GM19395 (cell line): Measurements from ENCODE around the gene C1S.
A peak's percentile ranks its signal among the peaks of the same experiment; 100 is the strongest.
"Not testable (repeated sequence)": the region's sequence is repeated elsewhere in the genome, so short reads cannot be mapped to it uniquely, and the experiment has no call there.

ENCODE experiments used
- ATAC-seq: cut with Tn5 transposase; IDR thresholded peaks from one replicate; pipeline ENCODE4 v1.9.1; 2021; ENCODE audit warnings: mild to moderate bottlenecking, moderate library complexity; ENCODE audit not compliant: unreplicated experiment

Gene C1S

DNA sequence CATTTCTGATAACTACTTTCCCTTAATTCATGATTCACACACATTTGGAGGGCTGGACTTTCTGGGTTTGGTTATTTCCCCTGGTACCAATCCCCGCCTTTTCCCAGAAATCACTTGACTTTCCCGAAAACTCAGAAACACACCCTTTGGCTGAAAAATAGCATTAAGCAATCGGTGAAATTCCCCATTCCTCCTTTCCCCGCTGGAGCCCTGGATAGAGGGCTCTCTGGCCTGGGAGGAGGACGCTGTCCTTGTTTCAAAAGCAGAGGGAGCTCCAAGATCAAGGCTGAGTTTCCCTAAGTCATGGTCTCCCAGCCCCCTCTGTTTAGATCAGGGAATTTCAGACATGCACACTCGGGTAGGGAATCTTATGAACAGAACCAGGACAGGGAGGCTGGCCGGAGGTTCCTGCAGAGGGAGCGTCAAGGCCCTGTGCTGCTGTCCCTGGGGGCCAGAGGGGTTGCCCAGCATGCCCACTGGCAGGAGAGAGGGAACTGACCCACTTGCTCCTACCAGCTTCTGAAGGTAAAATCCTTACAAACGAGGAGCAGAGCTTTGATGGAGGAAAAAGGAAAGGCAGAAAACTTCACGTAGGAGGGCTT lies at the start of gene C1S:
TSS of gene C1S (plus strand) at position 366 of the 602 bp plus-strand sequence. CDS start 1,195 bp downstream, outside the sequence.
- ATAC-seq: no peak

DNA sequence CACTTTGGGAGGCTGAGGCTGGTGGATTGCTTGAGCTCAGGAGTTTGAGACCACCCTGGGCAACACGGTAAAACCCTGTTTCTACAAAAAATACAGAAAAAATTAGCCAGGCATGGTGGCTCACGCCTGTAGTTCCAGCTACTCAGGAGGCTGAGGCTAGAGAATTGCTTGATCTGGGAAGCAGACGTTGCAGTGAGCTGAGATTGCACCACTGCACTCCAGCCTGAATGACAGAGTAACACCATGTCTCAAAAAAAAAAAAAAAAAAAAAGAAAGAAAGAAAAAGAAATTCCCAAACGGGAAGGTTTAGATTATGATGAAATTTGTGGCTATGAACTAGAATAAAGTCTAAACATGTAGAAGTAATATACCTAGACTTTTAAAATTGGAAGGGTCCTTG lies 49.1 kb upstream of the C1S start:
- ATAC-seq: not testable (repeated sequence)

DNA sequence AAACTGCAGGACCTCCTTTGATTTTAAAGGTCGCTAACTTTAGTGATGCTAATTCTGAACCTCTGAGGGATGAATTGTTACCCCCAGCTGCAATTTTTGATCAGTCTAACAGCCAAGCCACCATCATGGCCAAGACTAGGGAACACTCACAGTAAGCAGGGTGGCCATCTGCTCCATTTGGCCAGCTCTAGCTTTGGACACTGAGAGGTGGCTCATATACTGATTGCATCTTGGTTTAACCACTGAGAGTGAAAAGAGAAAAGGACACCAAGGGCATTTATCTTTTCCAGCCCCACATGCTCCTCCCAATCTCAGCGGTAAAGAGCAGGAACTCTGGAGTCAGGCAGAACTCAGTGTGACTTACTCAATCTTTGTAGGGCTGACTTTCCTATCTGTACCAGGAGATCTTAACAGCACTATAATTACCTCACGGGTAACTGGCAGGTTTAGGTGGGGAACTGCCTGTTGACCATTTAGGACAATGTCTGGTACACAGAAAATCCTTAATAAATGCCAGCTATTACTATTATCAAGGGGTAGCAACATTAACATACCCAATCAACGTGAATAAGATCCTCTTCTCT lies 48.4 kb upstream of the C1S start:
- ATAC-seq: no peak

DNA sequence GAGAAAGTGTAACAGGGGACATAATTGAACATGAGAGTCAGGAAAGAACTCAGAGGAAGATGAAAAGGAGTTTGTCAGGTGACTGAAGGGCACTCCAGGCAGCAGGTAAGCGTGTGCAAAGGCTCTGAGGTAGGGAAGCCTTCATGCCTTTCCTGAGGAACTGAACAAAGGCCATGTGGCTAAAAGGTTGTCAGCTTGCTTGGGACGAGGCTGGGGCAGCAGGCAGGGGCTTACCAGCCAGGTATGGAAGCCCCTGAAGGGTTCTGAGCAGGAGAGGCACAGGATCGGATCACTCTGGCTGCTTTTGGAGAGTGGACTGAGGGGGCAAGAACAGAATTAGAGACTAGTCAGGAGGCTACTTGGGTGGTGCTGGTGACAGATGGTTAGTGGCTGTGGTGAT lies 47.4 kb upstream of the C1S start:
- ATAC-seq: no peak

GRCh38 chr12:7015555-7016370 lies 44.8 kb upstream of the C1S start:
- no peak for ATAC-seq

- no peak for ATAC-seq
These were observed 43.5 kb upstream of the C1S start for GRCh38 chr12:7016958-7017571.

DNA sequence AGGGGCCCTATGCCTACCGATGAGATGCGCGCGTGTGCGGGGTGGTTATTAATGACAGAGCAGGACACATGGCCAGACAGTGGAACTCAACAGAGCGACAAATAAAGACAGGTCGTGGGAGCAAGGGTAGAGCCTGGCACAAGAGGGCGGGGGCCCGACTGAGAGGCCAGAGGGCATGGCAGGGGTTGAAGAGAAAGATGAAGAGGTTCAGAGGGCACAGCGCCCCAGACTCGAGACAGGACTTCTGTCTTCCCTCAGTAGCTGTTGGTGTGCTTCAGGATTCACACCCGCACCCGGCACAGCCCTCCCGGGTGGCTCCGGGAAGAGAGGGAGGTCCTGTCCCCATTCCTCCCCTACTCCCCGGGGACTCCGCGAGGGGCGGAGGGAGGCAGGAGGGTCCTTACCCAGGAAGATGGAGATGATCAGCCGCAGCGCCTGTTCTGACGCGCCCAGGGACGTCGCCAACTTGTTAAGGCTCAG lies 42.6 kb upstream of the C1S start:
- peak; percentile 31 for ATAC-seq

DNA sequence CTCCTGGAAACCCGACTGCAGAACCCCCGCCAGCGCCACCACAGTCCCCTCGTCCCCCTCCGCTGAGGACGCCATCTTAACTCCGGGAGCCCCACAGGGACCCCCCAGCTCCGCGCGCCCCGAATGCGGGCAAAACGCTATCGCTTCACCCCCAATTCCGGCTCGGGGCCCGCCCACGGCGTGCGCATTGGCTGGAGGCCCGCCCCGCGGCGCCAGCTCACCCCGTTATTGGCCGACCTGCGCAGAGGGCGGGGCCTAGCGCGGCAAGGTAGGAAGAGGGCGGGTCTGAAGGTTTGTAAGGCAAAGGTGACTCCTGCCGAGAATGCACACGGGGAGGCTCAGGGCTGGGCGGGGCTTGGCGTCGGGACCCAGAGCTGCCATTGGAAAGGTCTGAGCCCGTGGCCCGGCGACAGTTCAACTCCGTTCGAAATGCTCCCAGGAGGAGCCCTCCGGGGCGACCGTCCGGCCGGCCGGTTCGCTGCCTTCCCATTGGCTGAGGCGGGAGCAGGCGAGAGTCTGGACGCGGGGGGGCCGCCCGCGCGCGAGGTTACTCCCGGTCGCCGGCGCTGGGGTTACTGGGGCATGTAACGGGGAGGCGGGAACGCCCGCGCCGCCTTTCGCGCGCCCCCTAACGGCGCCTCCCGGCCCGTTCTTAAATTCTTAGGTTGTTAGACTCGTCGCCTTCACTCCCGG lies 42.0 kb upstream of the C1S start, which contains the start of gene LPCAT3:
TSS of gene LPCAT3 (minus strand) at position 127 of the 693 bp plus-strand sequence. CDS start at position 75, 52 bp downstream.
- ATAC-seq: peak; percentile 95

- ATAC-seq: no peak
These were observed 41.4 kb upstream of the C1S start for GRCh38 chr12:7019043-7019569.

DNA sequence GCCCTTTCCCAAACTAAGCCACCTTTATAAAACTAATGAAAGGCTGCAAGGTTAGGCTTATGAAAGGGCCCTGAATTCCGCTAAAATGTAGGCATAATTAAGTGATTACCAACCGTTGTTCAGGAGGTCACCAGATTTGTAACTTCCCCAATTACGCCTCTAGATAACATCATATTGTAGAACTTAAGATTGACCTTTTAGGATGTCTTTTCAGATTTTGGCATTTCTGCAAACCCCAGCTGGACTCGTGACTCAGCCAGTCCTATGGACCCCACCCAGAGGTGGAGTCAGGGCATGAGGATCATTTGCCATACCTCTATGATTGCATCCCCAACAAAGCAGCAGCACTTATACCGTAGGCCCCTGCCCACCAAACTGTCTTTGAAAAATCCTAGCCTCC lies 38.6 kb upstream of the C1S start:
- ATAC-seq: no peak

- no peak for ATAC-seq
These were observed 37.4 kb upstream of the C1S start for GRCh38 chr12:7023114-7023513.

GRCh38 chr12:7026854-7027253 lies 33.7 kb upstream of the C1S start:
- no peak for ATAC-seq

- ATAC-seq: no peak
These were observed 29.2 kb upstream of the C1S start for GRCh38 chr12:7031306-7031705.

DNA sequence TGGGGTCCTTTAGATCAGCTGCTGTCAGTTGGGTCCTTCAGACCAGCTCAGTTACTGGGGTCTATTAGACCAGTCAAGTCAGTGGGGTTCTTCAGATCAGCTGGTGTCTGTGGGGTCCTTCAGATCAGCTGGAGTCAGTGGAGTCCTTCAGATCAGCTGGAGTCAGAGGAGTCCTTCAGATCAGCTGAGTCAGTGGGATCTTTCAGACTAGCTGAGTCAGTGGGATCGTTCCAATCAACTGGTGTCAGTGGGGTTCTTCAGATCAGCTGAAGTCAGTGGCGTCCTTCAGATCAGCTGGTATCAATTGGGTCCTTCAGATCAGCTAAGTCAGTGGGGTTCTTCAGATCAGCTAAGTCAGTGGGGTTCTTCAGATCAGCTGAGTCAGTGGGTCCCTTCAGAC lies 27.5 kb upstream of the C1S start:
- ATAC-seq: no peak

DNA sequence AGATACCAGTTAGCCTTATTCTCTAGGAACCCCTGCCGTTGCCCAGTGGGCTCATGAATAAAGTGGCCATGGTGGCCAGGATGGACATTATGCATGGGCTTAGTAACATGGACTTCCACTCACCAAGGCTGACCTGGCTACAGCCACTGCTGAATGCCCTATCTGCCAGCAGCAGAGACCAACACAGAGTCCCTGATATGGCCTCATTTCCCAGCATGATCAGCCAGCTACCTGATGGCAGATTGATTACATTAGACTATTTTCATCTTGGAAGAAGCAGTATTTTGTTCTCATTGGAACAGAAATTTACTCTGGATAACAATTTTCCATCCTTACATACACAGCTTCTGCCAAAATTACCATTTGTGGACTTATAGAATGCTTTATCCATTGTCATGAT lies 26.1 kb upstream of the C1S start:
- no peak for ATAC-seq

DNA sequence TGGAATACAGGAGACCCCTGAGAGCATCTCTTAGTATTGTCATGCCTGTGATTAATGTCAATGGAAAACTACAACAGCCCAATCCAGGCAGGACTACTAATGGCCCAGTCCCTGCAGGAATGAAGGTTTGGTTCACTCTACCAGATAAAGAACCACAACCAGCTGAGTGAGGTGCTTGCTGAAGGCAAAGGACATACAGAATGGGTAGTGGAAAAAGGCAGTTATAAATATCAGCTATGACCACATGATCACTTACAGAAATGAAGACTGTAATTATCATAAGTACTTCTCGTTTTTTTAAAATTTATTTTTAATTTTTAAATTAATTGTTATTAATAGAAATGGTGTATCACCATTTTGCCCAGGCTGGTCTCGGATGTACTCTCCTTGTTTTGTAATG lies 25.1 kb upstream of the C1S start:
- ATAC-seq: no peak

GRCh38 chr12:7037411-7037810 lies 23.1 kb upstream of the C1S start:
- not testable (repeated sequence) for ATAC-seq

DNA sequence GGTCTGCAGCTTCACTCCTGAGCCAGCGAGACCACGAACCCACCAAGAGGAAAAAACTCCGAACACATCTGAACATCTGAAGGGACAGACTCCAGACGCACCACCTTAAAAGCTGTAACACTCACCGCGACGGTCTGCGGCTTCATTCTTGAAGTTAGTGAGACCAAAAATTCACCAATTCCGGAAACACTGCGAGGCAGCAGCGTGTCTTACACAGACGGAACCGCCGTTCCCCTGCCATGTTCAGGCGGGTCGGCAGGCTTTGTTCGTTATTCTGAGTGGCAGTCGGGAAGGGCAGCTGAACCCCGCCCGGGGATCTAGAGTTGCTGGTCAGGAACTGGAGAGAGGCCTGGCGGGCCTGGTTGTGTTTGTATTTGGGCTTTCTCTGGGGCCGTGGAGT lies 21.9 kb upstream of the C1S start:
- ATAC-seq: no peak

DNA sequence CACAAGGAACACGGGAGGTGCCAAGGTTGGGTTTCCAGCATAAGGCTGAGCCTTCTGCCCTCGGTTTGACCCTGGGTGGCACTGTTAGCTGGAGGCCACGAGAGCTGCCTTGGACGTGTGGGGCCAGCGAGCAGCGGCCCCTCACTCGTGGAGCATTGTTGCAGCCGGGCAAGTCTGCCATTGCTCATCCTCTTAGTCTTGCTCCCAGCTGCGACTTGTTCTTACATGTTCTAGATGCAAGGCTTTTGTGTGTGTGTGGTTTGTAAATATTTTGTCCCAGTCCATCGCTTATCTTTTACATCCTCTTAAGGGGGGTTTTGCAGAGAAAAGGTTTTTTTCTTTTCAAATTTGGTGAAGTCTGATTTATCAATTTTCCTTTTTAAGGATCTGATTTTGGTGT lies 21.1 kb upstream of the C1S start:
- no peak for ATAC-seq

DNA sequence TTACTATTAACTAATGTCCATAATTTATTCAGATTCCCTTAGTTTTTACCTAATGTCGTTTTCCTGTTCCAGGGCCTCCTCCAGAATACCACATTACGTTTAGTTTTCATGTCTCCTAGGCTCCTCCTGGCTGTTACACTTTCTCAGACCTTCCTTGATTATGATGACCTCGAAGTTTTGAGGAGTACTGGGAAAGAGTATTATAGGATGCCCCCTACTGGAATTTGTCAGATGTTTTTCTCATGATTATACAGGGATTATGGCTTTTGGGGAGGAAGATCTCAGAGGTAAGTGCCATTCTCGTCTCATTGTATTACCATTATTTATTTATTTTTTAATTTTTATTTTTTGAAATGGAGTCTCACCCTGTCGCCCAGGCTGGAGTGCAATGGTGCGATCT lies 17.7 kb upstream of the C1S start:
- no peak for ATAC-seq

DNA sequence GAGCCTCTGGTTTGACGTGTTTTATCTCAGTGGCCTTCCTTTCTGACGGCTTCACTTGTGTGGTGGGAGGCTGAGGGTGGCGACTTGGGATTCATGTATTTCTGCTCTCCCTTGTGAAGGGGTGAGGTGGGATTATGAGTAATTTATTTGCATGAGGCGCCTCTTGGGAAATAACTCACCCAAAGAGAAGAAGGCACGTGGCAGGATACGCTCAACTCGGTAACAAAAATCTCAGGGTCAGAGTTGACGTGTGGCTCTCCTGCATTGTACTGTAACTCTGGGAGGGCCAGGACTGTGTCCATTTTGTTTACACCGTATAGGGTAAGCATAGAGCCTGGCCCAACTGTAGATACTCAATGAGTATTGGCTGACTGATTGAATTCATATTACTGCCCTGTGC lies 14.6 kb upstream of the C1S start:
- no peak for ATAC-seq
